ENCODE data around the gene MZB1.
"Not testable (repeated sequence)": the region's sequence is repeated elsewhere in the genome, so short reads cannot be mapped to it uniquely, and the experiment has no call there.

The MZB1 gene

DNA sequence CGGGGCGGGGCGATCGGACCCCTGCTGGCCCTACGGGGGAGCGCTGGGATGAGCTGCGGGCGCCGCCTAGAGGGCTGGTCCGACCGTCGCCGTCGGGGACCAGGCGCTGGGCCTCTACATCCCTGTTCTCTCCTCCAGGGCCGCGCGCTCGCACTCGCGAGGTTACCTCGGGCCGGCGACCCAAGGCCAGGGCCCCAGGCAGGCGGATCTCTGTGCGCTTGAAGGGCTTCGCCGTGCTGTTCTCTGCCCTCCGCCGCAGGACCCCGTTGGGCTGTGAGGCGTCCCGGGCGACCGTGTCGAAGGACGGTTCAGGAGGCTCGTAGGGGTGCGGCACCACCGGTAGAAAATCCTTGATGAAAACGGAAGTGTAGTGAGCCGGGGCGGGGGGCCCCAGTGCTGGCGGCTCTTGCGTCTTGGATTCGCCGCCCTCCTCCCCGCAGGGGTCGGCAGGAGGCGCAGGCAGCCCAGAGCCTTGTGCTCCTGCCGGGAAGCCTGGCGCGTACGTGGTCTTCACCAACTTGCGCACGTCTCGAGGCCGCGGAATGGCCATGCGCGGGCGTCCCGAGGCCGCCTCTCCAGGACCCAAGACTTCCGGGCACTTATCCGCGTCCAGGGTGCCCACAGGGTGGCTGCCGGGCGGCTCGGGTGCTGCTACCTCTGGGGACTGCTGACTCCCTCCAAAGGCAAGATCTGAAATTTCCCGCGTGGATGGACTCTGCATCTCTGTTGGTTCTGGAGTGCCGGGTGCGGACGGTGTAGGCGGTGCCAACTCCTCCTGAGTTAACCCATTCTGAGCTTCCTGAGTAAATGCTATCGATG lies 3.2 kb upstream of the MZB1 start:
- no peak for FAIRE-seq
- DNase-seq (ENCODE audit: low spot score) = no peak

DNA sequence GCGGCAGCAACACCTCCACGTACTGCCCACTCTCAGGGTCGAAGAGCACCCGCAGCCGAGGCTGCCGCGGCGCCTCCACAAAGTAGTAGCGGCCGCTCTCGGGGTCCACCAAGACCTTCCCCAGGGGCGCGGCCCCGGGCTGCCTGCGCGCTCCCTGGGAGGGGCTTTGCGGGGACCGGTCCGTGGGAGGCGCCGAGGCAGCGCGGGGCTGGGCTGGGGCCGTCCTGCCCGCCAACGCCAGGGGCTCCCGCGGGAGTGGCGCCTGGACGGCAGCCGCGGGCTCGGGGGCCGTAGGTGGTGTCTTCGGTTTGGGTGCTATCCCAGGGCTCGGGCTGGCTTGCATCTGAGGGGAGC lies 2.6 kb upstream of the MZB1 start:
- FAIRE-seq = no peak
- DNase-seq (ENCODE audit: low spot score) = no peak

DNA sequence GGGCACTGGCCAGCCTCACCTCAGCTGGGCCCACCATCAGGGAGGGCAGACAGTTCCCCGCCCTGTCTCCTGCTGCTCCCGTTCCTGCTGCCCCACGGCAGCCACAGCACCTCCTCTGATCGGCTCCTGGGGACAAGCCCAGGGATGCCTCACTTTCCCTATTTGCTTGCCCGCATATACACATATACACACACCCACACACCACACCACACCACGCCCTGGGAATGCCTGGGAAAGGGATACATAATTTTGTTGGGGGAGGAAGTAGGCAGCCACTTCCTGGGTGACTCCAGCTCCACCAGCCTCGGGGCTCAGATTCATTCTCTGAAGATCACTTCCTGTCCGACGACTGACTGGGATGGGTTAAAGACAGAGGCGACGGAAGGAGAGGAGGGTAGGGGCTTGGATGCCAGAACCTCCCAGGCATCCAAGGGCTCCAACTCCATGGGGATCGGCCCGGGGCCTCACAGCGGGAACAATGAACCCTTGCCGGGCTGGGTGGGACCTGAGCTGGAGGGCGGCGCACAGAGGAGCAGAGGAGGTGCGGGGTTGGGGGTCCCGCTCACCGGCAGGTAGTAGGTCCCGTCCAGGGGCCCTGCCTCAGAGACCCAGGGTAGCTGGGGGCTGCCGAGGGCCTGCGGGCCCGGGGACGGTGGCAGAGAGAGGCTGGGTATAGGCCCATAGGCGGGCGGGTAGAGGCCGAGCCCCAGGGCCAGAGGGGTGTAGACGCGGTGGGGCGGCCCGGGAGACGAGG lies 2.0 kb upstream of the MZB1 start:
- no peak for FAIRE-seq

DNA sequence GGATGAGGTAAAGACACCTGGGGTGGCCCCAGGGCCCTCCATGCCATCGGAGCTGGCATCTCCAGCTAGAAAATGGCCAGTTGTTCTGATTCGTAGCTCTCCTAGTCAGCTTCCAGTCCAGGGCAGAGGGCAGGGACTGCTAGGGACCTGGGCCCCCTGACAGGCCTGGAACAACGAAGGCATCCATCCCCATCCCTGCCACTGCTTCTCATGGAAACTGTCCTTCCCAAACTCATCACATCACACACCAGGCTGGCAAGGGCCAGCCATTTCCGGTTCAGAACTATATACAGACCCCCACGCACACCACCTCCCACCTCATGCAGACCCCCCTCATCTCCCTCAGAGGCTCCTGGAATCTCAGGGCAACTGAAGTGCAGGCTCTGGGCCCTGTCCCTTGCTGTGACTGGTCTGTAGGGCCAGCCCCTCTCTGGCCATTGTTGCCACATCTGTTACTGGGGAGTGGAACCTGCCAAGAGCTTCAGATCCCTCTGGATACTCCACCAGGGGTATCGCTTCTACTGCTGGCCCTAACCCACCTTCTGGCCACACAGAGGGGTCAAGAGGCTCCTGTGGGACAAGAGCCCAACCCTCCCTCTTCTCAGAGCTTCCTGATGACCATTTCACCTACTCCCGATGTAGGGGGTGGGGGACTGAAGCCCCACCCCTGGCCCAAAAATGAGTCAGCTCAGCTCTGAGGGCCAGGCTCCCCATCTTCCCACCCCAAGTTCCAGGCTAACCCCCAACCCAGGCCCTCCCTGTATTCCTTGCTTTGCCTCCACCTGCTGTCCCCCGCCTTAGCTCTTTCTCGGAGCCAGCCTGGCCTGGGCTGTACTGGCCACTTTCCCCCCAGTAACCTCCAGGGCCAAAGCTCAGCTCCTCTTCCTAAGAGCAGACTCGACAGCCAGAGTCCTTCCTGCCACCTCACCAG lies 1.2 kb upstream of the MZB1 start:
- FAIRE-seq = no peak

More for the DNA sequence above, 2.0 kb upstream of the MZB1 start:
- DNase-seq (ENCODE audit: low spot score) = no peak

DNA sequence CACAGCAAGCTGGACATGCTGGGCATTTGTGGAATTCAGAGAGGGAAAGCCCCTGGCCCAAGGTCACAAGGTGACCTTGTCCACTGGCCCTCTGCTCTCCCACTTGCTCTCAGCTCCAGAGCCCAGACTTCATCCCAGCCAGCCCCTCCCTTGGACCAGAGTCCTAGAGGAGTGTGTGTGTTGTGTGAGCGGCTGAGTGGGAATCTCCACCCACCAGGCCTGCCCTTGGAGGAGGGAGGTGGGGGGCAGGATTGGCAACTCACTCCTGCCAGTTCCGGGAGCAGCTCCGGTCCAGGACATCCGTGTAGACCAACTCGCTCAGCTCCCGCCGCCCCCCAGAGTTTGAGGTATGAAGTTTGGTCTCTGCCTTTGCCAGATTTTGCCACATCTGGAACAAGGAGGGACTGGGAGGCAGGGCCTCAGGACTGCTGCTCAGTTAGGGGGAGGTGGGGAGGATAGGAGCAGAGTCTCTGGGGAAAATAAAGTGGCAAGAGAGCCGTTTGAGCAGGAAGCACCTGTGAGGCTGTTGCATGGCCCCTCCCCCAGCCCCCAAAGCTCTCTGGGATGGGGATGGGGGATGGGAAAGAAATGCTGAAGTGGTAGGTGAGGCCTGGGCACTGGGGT lies 1.4 kb downstream of the MZB1 start:
- FAIRE-seq (no peak), DNase-seq (ENCODE audit: low spot score) (no peak)

More for the DNA sequence above, 1.2 kb upstream of the MZB1 start:
- DNase-seq (ENCODE audit: low spot score) = no peak

DNA sequence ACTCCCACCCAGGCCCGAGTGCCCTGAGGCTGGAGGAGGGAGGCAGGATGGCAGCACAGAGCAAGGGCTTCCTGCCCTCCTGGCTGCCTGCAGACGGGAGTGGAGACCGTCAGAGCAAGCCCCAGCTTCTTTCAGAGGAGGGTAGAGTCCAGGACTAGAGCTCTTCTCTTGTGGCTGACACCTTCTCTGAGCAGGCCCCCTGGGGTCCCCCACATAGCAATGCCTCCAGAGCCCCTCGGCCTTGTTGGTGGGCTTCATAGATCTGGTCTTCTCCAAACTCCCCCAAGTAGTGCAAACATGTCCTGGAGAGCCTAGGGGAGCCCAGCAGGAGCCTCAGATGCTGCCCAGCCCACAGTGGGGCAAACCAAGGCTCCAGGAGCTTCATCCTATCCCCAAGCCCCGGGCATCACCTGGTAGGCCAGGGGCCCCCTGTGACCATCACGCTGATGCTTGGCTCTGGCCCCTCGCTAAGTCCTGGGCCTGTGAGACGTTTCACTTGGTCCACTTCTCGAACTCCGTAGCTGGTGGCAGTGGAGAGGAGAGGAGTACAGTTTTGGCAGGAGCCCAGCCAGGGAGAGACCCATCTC lies 2.0 kb downstream of the MZB1 start:
- FAIRE-seq (no peak), DNase-seq (ENCODE audit: low spot score) (no peak)

DNA sequence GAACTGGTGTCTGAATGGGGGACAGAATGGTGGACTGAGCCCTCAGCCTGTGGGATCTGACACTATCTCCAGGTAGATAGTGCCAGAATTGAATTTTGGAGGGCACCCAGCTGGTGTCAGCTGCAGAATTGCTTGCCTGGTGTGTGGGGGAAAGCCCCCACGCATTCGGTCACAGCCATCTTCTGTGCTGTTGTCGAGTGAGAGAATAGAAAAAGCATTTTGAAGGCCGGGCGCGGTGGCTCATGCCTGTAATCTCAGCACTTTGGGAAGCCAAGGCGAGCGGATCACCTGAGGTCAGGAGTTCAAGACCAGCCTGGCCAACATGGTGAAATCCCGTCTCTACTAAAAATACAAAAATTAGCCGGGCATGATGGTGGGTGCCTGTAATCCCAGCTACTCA lies 2.8 kb downstream of the MZB1 start:
- not testable (repeated sequence) for DNase-seq (ENCODE audit: low spot score); FAIRE-seq

DNA sequence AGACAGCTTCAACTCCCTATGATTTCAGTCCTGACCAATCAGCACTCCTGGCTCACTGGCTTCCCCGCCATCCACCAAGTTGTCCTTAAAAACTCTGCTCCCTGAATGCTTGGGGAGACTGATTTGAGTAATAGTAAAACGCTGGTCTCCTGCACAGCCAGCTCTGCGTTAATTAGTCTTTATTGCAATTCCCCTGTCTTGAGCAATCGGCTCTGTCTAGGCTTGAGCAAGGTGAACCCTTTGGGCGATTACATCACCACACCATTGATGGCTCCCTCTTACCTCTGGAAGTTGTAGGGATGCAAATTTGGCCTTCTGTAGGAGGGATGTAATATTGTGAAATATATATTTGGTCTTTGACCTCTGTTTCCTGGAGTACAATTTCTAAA lies 3.7 kb downstream of the MZB1 start:
- DNase-seq (ENCODE audit: low spot score) (no peak), FAIRE-seq (no peak)

DNA sequence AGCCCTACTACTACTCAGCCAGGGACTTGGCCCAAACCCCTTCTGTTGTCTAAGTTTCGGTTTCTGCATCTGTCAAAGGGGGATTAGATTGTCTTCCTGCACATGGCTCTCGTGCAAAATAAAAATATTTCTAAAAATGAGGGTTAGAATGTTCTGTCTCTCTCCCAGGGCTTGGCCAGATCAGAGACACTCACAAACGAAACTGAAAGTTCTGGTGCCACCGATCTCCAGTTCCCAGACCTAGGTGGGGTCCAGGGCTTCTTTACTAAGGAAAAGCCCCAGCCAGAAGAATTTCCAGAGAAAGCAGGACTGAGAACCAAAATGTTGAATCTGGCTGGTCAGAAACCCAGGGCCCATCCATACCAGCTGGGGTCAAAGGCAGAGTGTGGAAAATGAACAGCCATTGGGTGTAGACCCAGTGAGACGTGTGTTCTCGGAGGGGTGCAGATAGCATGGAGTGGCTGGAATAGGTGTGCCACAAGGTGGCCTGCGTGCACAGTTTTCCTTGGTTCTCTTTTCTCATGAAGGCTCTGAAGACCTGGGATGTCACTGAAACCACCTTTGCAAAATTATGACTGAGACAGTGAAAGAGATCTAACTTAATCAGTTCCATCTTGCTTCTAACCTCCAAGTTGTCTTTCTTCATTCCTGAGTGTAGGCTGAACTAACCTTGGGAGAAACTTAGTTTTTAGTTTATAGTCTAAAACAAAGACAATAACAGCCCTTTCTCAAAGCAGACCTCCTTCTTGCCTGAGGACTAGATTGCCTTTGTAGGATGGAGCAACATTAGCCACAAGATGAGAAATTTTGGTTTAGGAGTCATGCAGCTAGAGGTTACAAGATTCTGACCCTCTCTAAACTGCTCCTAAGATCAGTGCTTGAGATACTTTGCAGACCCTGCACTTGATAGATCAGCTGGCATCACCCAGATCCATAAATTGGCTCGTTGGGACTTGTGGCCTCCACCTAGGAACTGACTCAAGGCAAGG lies 4.4 kb downstream of the MZB1 start:
- peak; percentile 31 for DNase-seq (ENCODE audit: low spot score)
- no peak for FAIRE-seq

DNA sequence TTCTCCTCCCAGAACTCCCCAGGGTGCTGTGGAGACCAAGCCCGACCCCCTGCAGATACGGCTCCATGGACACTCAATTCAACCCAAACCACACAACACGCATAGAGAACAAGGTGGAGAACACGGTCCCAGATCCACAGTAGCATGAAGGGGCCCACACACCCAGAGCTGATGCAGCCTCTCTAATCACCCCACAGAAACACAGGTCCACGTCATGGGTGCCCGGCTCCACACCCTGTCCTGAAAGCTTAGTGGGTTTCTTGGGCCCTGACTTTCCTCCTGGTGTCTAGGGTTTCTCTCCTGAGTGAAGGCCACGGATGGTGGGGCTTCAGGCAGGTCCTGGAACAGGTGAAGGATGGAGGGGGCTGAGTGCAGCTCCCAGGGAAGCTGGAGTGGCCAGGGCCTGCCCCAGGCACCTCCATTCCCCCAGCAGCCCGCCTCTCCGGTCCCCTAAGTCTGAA lies 5.1 kb downstream of the MZB1 start:
- FAIRE-seq (no peak), DNase-seq (ENCODE audit: low spot score) (no peak)

DNA sequence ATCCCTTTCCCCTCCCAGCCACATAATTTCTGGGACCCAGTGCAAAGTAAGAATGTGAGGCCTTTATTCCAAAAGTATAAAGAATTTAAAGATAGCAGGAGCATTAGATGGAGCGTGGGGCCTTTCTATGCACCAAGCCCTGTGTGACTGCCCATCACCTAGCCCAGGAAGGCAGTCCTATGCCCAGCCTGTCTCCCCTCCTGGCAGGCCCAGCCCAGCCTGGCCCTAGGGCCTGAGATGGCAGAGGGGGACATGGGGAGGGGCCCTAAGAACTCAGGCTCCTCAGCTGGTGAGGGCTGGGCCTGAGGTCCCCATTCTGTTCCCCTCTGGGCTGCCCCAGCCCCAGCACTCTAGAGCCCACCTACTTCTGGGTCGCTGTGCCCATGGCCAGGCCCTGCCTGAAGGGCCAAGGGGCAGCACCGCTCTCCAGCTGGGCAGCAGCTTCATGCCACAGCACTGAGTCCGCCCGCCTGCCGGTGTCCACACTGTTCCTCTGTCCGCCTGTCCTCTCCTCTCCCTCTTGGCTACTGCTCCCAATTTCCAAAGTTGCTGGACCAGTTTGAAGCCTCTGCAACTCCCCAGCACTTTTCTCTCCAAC lies 5.6 kb downstream of the MZB1 start:
- DNase-seq (ENCODE audit: low spot score) = no peak
- no peak for FAIRE-seq

DNA sequence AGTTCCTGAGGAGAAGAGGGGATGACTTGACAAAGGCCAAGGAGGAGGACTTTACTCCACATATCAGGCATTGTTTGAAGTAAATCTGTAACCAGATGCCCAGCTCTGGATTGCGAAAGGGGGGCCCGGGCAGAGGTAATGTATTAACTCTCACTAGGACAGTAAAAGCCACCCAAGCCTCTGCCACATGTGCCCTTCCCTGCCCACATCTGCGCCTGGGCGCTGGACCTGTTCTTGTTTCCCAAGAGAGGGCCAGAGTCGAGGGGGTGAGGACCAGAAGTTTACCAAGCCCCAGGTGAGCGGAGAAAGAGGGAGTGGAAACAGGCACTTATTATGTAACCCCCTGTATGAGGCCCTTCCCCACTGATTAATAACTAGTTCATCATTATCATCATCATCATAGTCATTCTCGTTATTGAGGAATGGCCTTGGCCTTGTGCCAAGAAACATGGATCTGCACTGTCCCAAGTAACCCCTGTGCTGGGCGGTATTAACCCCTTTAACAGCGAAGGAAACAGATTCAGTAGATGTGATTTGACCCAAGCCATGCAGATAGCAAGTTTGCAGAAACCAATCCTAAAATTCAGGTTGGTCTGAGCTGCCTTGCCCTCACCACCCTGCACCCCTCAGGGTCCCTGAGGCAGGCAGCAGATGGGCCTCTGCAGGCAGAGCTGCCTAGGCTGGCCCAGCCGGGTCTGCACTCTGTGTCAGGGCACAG lies 6.3 kb downstream of the MZB1 start, which contains the start of gene SLC23A1:
SLC23A1 (minus strand) TSS at position 23 of the 718 bp plus-strand sequence. CDS start 44 bp downstream, outside the sequence.
- FAIRE-seq = no peak
- no peak for DNase-seq (ENCODE audit: low spot score)

DNA sequence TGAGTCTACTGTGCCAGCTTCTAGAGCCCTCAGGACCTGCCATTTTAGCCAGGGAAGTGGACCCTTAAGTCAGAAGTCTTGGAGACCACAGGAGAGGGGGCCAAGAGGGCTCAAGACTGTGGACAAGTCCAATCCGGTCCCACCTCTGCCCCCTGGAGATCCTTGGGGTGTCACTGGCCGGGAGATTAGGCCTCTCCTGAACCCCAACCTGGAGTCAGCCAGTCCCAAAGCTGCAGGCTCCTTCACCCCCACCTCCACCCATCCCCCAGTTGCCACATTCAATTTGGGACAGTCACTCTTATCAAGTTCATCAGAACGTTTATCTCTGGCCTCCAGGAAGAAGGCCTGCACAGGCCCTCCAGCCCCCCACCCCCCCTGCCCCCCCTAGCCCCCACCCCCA lies 6.9 kb downstream of the MZB1 start:
- DNase-seq (ENCODE audit: low spot score) = no peak
- no peak for FAIRE-seq

DNA sequence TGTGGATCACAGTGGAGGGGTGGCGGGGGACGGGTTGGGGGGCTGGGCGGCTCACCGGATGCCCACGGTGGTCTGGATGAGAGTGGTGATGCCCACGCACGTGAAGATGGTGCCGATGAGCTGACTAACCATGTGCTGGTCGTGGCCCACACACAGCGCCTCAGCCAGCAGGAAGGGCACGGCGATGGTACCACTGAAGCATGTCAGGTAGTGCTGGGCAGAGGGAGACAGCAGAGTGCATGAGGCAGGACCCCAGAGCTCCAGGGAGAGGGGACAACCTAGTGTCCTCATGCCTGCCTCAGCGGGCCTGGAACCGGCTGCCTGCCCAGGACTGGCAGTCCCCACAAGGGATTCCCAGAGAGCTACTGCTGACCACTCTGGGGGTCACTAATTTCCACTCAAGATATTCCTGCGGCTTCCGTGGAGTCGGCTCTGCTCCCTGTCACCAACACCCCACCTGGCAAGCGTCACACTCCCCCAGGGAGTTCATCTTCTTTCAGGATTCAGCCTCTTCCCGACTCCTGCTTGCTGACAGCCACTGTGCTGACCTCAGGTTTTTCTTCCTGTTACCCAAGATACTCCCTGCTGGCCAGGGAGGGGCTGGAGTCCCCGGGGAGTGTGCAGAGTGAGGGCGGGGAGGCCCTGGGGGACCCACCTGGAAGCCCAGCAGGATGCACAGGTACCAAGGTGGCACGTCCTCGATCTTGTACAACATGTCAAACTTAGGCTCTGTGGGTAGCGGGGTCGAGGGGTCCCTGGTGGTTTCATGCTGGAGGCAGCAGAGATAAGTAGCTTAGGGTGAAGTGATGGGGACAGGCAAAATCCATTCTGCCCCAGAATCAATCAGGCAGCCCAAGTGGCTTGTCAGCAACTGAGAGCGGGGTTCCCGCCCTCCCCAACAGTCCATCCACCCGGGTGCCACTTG lies 7.6 kb downstream of the MZB1 start:
- FAIRE-seq (no peak), DNase-seq (ENCODE audit: low spot score) (no peak)

DNA sequence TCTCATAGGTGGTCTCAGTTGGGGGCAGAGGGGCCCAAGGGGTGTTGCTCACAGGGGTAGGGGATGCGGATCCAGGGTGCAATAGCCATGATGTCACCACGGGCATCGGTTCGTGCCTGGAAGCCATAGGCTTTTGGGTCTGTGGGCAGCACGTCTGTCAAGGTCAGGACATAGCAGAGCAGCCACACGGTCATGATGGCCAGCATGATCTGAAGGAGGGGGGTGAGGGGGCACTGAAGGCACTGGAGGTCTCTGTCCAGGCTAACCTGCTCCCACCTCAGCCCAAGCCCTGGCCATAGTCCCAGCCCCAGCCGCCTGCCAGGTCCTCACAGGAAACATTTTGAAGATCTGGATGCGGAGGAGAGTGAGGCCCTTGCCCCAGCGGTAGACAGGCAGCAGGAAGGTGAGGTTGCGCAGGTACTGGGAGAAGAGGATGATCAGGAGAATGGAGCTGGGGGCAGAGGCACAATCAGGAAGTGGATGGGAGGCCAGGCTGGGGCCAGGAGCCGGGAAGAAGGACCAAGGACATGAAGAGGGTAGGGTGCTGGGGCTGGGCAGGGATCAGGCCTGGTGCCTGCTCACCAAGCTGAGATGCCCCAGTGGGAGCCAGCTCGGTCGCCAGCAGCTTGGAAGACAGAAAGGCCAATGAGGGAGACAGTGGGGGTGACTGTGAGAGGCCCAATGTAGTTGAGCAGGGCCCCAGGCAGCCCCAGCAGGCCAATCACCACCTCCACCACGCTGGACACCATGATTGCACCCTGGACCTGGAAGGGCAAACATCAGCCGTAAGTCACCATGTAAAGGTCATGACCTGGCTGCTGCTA lies 9.9 kb downstream of the MZB1 start:
- FAIRE-seq = no peak
- DNase-seq (ENCODE audit: low spot score) = no peak

DNA sequence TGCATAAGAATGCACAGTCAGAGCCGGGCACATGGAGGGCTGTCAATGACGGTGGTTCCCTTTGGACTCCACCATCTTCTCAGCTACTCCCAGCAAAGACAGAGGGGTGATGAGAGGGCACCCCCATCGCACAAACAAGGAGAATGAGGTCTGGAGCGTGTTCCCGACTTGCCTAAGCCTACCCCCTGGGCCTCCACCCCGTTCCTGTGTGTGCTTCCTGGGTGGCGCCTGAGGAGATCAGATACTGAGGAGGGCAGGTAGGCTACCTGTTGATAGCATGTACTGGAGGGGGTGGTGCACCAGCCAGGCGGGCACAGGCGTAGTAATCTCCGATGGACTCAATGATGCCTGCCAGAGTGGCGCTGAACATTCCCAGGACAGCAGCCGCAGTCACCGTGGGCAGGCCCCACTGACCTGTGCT lies 10.8 kb downstream of the MZB1 start:
- no peak for DNase-seq (ENCODE audit: low spot score)
- no peak for FAIRE-seq
